K562 (cell line): ENCODE data around the gene OR51V1. TPM values are rescaled to one million over a fixed set of nuclear protein-coding genes. Genes with fewer than 3 reads are reported as not detected.

ENCODE experiments used
- ARNT ChIP-seq, 2 experiments: fragments of 450-650 bp; IDR thresholded peaks; 2 replicates each; pipeline ENCODE4 v1.6.1; 2016; ENCODE audit warnings: mild to moderate bottlenecking in 1 of 2
- FOS ChIP-seq: IDR thresholded peaks from 3 replicates; pipeline ENCODE4 v1.6.1; 2011; ENCODE audit not compliant: insufficient read length; ENCODE audit errors: extremely low read depth
- FOSL1 ChIP-seq: fragments of 200-800 bp; sonication (Bioruptor generic); conservative IDR thresholded peaks from 2 replicates; pipeline ENCODE4 v1.6.1; 2016; ENCODE audit warnings: missing genetic modification characterization, missing compliant biosample characterization
- KLF10 ChIP-seq: fragments of 250-450 bp; sonication (Bioruptor Pico); IDR thresholded peaks from 2 replicates; pipeline ENCODE4 v1.6.1; 2021; ENCODE audit warnings: matching md5 sums
- MAZ ChIP-seq, 2 experiments: fragments of 450-650 bp in 1 of 2; sonication (generic) in 1 of 2; formaldehyde crosslinking; IDR thresholded peaks in 1 of 2; conservative IDR thresholded peaks in 1 of 2; 2 replicates each; pipeline versions ENCODE4 v1.4.0 to v1.5.0; 2020; ENCODE audit warnings: mild to moderate bottlenecking in 1 of 2, missing genetic modification reagents in 1 of 2
- MEF2A ChIP-seq: IDR thresholded peaks from 2 replicates; pipeline ENCODE4 v1.6.1; 2011; ENCODE audit warnings: low read depth, mild to moderate bottlenecking, low read length, moderate library complexity; ENCODE audit not compliant: control insufficient read depth
- MNT ChIP-seq, 2 experiments: fragments of 450-650 bp; conservative IDR thresholded peaks; 2 replicates each; pipeline ENCODE4 v1.6.1; 2017; ENCODE audit warnings: mild to moderate bottlenecking in 2 of 2, moderate library complexity in 2 of 2
- MYNN ChIP-seq, 2 experiments: sonication (generic); formaldehyde crosslinking in 1 of 2; IDR thresholded peaks; 2 replicates each; pipeline versions ENCODE4 v1.5.0 to v1.6.1; 2016 to 2020; ENCODE audit warnings: antibody characterized with exemption in 1 of 2, missing genetic modification reagents in 1 of 2
- RBBP5 ChIP-seq: fragments of 200-600 bp; sonication (generic); IDR thresholded peaks from 2 replicates; pipeline ENCODE4 v1.6.1; 2012; ENCODE audit warnings: borderline replicate concordance, mild to moderate bottlenecking, low read length, control low read depth, inconsistent platforms; ENCODE audit not compliant: insufficient read depth, poor library complexity, severe bottlenecking
- RBM22 ChIP-seq: fragments of 200-400 bp; formaldehyde crosslinking; IDR thresholded peaks from 2 replicates; pipeline ENCODE4 v1.6.1; 2018; ENCODE audit warnings: low read length, low read depth; ENCODE audit not compliant: poor library complexity, severe bottlenecking
- RCOR1 ChIP-seq, 2 experiments: IDR thresholded peaks; 2 replicates each; pipeline ENCODE4 v1.6.1; 2012; ENCODE audit warnings: low read depth in 2 of 2, low read length in 2 of 2, borderline replicate concordance in 1 of 2, improper control_type of control experiment in 1 of 2
- SMARCC2 ChIP-seq: fragments of 450-650 bp; IDR thresholded peaks from 2 replicates; pipeline ENCODE4 v1.6.1; 2017; ENCODE audit warnings: antibody characterized with exemption, moderate library complexity, mild to moderate bottlenecking, low read depth
- SREBF1 ChIP-seq: fragments of 150-350 bp; IDR thresholded peaks from 2 replicates; pipeline ENCODE4 v1.6.1; 2014; ENCODE audit warnings: antibody characterized with exemption, low read depth, low read length, borderline replicate concordance
- TAF15 ChIP-seq: fragments of 200-400 bp; formaldehyde crosslinking; IDR thresholded peaks from 2 replicates; pipeline ENCODE4 v1.6.1; 2017; ENCODE audit warnings: mild to moderate bottlenecking, low read depth, low read length, moderate library complexity
- TARDBP ChIP-seq: fragments of 450-650 bp; IDR thresholded peaks from 2 replicates; pipeline ENCODE4 v1.6.1; 2016
- ZC3H11A ChIP-seq: IDR thresholded peaks from 2 replicates; pipeline ENCODE4 v1.6.1; 2012; ENCODE audit warnings: low read depth, low read length, improper control_type of control experiment
- polyA plus RNA-seq, 8 experiments: library from polyadenylated mRNA; depleted of rRNA in 4 of 8; stranded (reverse) in 5 of 8; unstranded in 3 of 8; fragments of >200 nt; fragmentation: Nextera tagmentation in 2 of 8; fragmentation: Illumina TruSeq in 1 of 8; extraction: Ambion mirVana in 2 of 8; extraction: Trizol in 1 of 8; gene quantifications; 2 replicates each; pipeline versions ENCODE4 v1.2.1 to v1.2.3, GENCODE V29; 2011 to 2014; ENCODE audit warnings: inconsistent platforms in 1 of 8, missing spikeins in 1 of 8
- total RNA-seq, 7 experiments: library from RNA; depleted of rRNA in 6 of 7; stranded (reverse); fragments of >200 nt in 6 of 7; fragmentation: Illumina TruSeq in 2 of 7; extraction: Trizol in 2 of 7; gene quantifications; 2 replicates each; pipeline versions ENCODE4 v1.2.1 to v1.2.3, GENCODE V29; 2011 to 2021; ENCODE audit warnings: low replicate concordance in 1 of 7
- TF ChIP-seq, protein P1 (sequence below), 2 experiments: fragments of 450-650 bp in 1 of 2; sonication (generic) in 1 of 2; formaldehyde crosslinking in 1 of 2; IDR thresholded peaks; 2 replicates each; pipeline versions ENCODE4 v1.7.1 to v1.9.0; 2016 to 2022; ENCODE audit warnings: inconsistent platforms in 1 of 2, mild to moderate bottlenecking in 1 of 2, missing genetic modification reagents in 1 of 2

OR51V1 gene
- total and polyA plus RNA-seq, 9 of the 15 experiments (the other 6 are each of a cell fraction or from before 2014, with no cell fraction given): not detected

DNA sequence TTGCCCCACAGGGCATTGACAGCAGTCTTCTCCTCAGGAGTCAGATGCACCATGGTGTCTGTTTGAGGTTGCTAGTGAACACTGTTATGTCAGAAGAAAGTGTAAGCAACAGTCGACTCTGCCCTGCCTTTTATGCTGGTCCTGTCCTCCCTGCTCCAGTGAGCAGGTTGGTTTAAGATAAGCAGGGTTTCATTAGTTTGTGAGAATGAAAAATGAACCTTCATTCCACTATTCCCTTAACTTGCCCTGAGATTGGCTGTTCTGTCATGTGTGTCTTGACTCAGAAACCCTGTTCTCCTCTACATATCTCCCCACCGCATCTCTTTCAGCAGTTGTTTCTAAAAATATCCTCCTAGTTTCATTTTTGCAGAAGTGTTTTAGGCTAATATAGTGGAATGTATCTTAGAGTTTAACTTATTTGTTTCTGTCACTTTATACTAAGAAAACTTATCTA is 33.9 kb upstream of the OR51V1 start, which contains the start of gene HBD (continued):
- TF ChIP-seq RCOR1 (IDR thresholded peaks at IDR 0.05; ENCODE audit: borderline replicate concordance in 1 of 2, low read depth in 2 of 2, low read length in 2 of 2) (peak in 1 of 2 experiments; percentile 50; a peak in 1 of 4 replicates), KLF10 (no peak), MAZ (CRISPR knock-in tag; conservative IDR thresholded peaks at IDR 0.05 in 1 of 2, IDR thresholded peaks at IDR 0.05 in 1 of 2) (peak in 1 of 2 experiments; percentile 46; a peak in 2 of 4 replicates), FOS (no peak), MNT (conservative IDR thresholded peaks at IDR 0.05) (0 out of 4 replicates have a peak, but pooled peaks of 1 of the 2 experiments have one; percentile 1), RBBP5 (peak; percentile 49), FOSL1 (tag) (peak; percentile 54), SMARCC2 (peak; percentile 64; the same call in 1 of the 2 replicates), SREBF1 (no peak), ARNT (IDR thresholded peaks at IDR 0.05) (peak in 1 of 2 experiments; percentile 30; a peak in 1 of 4 replicates), TARDBP (no peak), MEF2A (peak; percentile 97), MYNN (IDR thresholded peaks at IDR 0.05) (no peak), MYNN (CRISPR knock-in tag; IDR thresholded peaks at IDR 0.05) (no peak), RBM22 (no peak), TAF15 (no peak), ZC3H11A (no peak)
- TF ChIP-seq, protein P1, sequence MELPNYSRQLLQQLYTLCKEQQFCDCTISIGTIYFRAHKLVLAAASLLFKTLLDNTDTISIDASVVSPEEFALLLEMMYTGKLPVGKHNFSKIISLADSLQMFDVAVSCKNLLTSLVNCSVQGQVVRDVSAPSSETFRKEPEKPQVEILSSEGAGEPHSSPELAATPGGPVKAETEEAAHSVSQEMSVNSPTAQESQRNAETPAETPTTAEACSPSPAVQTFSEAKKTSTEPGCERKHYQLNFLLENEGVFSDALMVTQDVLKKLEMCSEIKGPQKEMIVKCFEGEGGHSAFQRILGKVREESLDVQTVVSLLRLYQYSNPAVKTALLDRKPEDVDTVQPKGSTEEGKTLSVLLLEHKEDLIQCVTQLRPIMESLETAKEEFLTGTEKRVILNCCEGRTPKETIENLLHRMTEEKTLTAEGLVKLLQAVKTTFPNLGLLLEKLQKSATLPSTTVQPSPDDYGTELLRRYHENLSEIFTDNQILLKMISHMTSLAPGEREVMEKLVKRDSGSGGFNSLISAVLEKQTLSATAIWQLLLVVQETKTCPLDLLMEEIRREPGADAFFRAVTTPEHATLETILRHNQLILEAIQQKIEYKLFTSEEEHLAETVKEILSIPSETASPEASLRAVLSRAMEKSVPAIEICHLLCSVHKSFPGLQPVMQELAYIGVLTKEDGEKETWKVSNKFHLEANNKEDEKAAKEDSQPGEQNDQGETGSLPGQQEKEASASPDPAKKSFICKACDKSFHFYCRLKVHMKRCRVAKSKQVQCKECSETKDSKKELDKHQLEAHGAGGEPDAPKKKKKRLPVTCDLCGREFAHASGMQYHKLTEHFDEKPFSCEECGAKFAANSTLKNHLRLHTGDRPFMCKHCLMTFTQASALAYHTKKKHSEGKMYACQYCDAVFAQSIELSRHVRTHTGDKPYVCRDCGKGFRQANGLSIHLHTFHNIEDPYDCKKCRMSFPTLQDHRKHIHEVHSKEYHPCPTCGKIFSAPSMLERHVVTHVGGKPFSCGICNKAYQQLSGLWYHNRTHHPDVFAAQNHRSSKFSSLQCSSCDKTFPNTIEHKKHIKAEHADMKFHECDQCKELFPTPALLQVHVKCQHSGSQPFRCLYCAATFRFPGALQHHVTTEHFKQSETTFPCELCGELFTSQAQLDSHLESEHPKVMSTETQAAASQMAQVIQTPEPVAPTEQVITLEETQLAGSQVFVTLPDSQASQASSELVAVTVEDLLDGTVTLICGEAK (IDR thresholded peaks at IDR 0.05): no peak
- TF ChIP-seq, protein P1 (CRISPR knock-in tag; IDR thresholded peaks at IDR 0.05): no peak
